IMR-90 (cell line): ENCODE measurements around the gene ADAP1. TPM values are rescaled to one million over a fixed set of nuclear protein-coding genes. Genes with fewer than 3 reads are reported as not detected.

Experiments used
- ATAC-seq: fragments of 200-7000 bp; cut with Tn5 transposase; 2 replicates; pipeline ENCODE4 v1.9.1; 2020; ENCODE audit warnings: low read depth, mild to moderate bottlenecking, moderate library complexity
- BruUV-seq: library from RNA; stranded (reverse); fragments of 400-500 nt; replicated peaks from 2 replicates; lab custom pipeline; 2021; lab: Mats Ljungman, UMichigan
- CTCF ChIA-PET: fragments of 300-600 bp; formaldehyde crosslinking; extraction: SDS; loops from one replicate; lab custom pipeline; 2021; ENCODE audit warnings: antibody characterized with exemption; lab: Yijun Ruan, JAX
- POLR2A ChIA-PET: fragments of 300-600 bp; sonication (Branson Sonifier 250); formaldehyde crosslinking; loops from one replicate; lab custom pipeline; 2022; ENCODE audit warnings: antibody characterized with exemption; ENCODE audit not compliant: unreplicated experiment; lab: Charles Lee
- DNase-seq: peaks from one replicate; pipeline ENCODE4 v3.0.0; 2013
- H2AFZ ChIP-seq: replicated peaks from 2 replicates; pipeline ENCODE3; 2013; ENCODE audit warnings: low read length, mild to moderate bottlenecking; ENCODE audit not compliant: poor library complexity
- H2AK5ac ChIP-seq: 2 replicates; pipeline ENCODE4 v1.6.1; 2013; ENCODE audit warnings: low read depth, low read length, inconsistent platforms
- H2AK9ac ChIP-seq: replicated peaks from 2 replicates; pipeline ENCODE3; 2013; ENCODE audit warnings: mild to moderate bottlenecking, low read depth, low read length, moderate library complexity; ENCODE audit not compliant: poor library complexity
- H2BK120ac ChIP-seq: 2 replicates; pipeline ENCODE4 v1.6.1; 2013; ENCODE audit warnings: low read depth, low read length, inconsistent platforms
- H2BK15ac ChIP-seq: 3 replicates; pipeline ENCODE4 v1.6.1; 2013; ENCODE audit warnings: low read depth, low read length, inconsistent platforms
- H2BK20ac ChIP-seq: 2 replicates; pipeline ENCODE4 v1.6.1; 2013; ENCODE audit warnings: low read depth, mild to moderate bottlenecking, inconsistent platforms, low read length, moderate library complexity
- H2BK5ac ChIP-seq: 2 replicates; pipeline ENCODE4 v1.6.1; 2013; ENCODE audit warnings: mild to moderate bottlenecking, low read depth, low read length, inconsistent platforms; ENCODE audit not compliant: poor library complexity, severe bottlenecking
- H3K14ac ChIP-seq: replicated peaks from 2 replicates; pipeline ENCODE4 v1.6.1; 2013; ENCODE audit warnings: low read depth, low read length, inconsistent platforms
- H3K18ac ChIP-seq: 2 replicates; pipeline ENCODE4 v1.6.1; 2013; ENCODE audit warnings: low read depth, low read length, control low read depth
- H3K23ac ChIP-seq: 2 replicates; pipeline ENCODE4 v1.6.1; 2013; ENCODE audit warnings: low read depth, low read length, inconsistent platforms
- H3K27ac ChIP-seq: 2 replicates; pipeline ENCODE4 v1.5.1; 2013; ENCODE audit warnings: mild to moderate bottlenecking, control low read depth, low read length; ENCODE audit not compliant: insufficient read depth
- H3K27me3 ChIP-seq: 2 replicates; pipeline ENCODE4 v1.6.1; 2013; ENCODE audit warnings: low read length; ENCODE audit not compliant: control insufficient read depth, insufficient read depth
- H3K36me3 ChIP-seq: 2 replicates; pipeline ENCODE4 v1.6.1; 2013; ENCODE audit warnings: low read length, mixed read lengths; ENCODE audit not compliant: control insufficient read depth, insufficient read depth
- H3K4ac ChIP-seq: 2 replicates; pipeline ENCODE4 v1.6.1; 2013; ENCODE audit warnings: low read depth, low read length, inconsistent platforms
- H3K4me1 ChIP-seq: 2 replicates; pipeline ENCODE4 v1.6.1; 2013; ENCODE audit warnings: low read length, mixed read lengths; ENCODE audit not compliant: control insufficient read depth, insufficient read depth
- H3K4me2 ChIP-seq: 2 replicates; pipeline ENCODE4 v1.6.1; 2013; ENCODE audit warnings: low read depth, mild to moderate bottlenecking, control low read depth, low read length, moderate library complexity
- H3K4me3 ChIP-seq: 2 replicates; pipeline ENCODE4 v1.5.1; 2013; ENCODE audit warnings: low read depth, mild to moderate bottlenecking, control low read depth, low read length, moderate library complexity; ENCODE audit not compliant: insufficient read depth
- H3K56ac ChIP-seq: 2 replicates; pipeline ENCODE4 v1.6.1; 2013; ENCODE audit warnings: low read length, inconsistent platforms; ENCODE audit not compliant: insufficient read depth; ENCODE audit errors: extremely low read depth
- H3K79me1 ChIP-seq, 2 experiments: 2 replicates each; pipeline ENCODE4 v1.6.1; 2013; ENCODE audit warnings: low read length in 2 of 2, inconsistent platforms in 1 of 2, low read depth in 1 of 2
- H3K9ac ChIP-seq: 2 replicates; pipeline ENCODE4 v1.6.1; 2013; ENCODE audit warnings: low read depth, low read length, control low read depth
- H3K9me1 ChIP-seq: 2 replicates; pipeline ENCODE4 v1.6.1; 2013; ENCODE audit warnings: low read length, inconsistent platforms; ENCODE audit not compliant: insufficient read depth
- H3K9me3 ChIP-seq: 2 replicates; pipeline ENCODE4 v1.6.1; 2013; ENCODE audit warnings: low read length; ENCODE audit not compliant: control insufficient read depth, insufficient read depth
- H4K20me1 ChIP-seq: 2 replicates; pipeline ENCODE4 v1.6.1; 2013; ENCODE audit warnings: low read length, inconsistent platforms; ENCODE audit not compliant: insufficient read depth
- H4K5ac ChIP-seq: 2 replicates; pipeline ENCODE4 v1.6.1; 2013; ENCODE audit warnings: mild to moderate bottlenecking, low read depth, low read length, control low read depth
- H4K8ac ChIP-seq, 2 experiments: 2 replicates each; pipeline ENCODE4 v1.6.1; 2013; ENCODE audit warnings: low read depth in 2 of 2, low read length in 2 of 2, control low read depth in 1 of 2, inconsistent platforms in 1 of 2
- H4K91ac ChIP-seq: 2 replicates; pipeline ENCODE4 v1.6.1; 2013; ENCODE audit warnings: low read depth, low read length, inconsistent platforms; ENCODE audit not compliant: insufficient read depth
- BHLHE40 ChIP-seq: fragments of 150-350 bp; IDR thresholded peaks from 2 replicates; pipeline ENCODE4 v1.6.1; 2016; ENCODE audit warnings: mild to moderate bottlenecking, low read depth, low read length
- CTCF ChIP-seq: conservative IDR thresholded peaks from 2 replicates; pipeline ENCODE4 v1.5.1; 2012; ENCODE audit warnings: mild to moderate bottlenecking, low read depth, low read length, improper control_type of control experiment
- FOS ChIP-seq: fragments of 150-350 bp; IDR thresholded peaks from 2 replicates; pipeline ENCODE4 v1.6.1; 2016; ENCODE audit warnings: low read depth, low read length
- MAFK ChIP-seq: IDR thresholded peaks from 2 replicates; pipeline ENCODE4 v1.6.1; 2012; ENCODE audit warnings: low read depth, low read length, improper control_type of control experiment
- MAZ ChIP-seq: IDR thresholded peaks from 2 replicates; pipeline ENCODE4 v1.6.1; 2012; ENCODE audit warnings: low read depth, mild to moderate bottlenecking, low read length, improper control_type of control experiment, moderate library complexity, borderline replicate concordance
- RCOR1 ChIP-seq: IDR thresholded peaks from 2 replicates; pipeline ENCODE4 v1.6.1; 2012; ENCODE audit warnings: mild to moderate bottlenecking, low read length, improper control_type of control experiment; ENCODE audit not compliant: insufficient replicate concordance
- SMC3 ChIP-seq: fragments of 150-350 bp; IDR thresholded peaks from 2 replicates; pipeline ENCODE4 v1.6.1; 2016; ENCODE audit warnings: low read depth, mild to moderate bottlenecking, antibody characterized with exemption, low read length, moderate library complexity
- WGBS, 2 experiments: methylation state at CpG; one replicate each; pipeline versions ENCODE4 v1.1.5 to v1.1.7; 2013; ENCODE audit warnings: missing lambda C conversion rate in 2 of 2; ENCODE audit not compliant: insufficient read length in 1 of 2; ENCODE audit errors: extremely low coverage in 2 of 2; 5-methylcytosine and 5-hydroxymethylcytosine counted together
- dilution Hi-C: fragments of 300-500 bp; cut with HindIII; formaldehyde crosslinking; loops from one replicate; pipeline ENCODE4 v1.14.3; 2018; ENCODE audit warnings: low sequenced_read_pairs; ENCODE audit not compliant: unreplicated experiment
- in situ Hi-C: fragments of 300-500 bp; cut with MboI; formaldehyde crosslinking; loops from 3 replicates; pipeline ENCODE4 v1.14.3; 2019; ENCODE audit warnings: low sequenced_read_pairs, inconsistent platforms, mixed read lengths
- intact Hi-C: fragments of 100-400 bp; cut with micrococcal nuclease; formaldehyde crosslinking; loops from 2 replicates; pipeline ENCODE4 v1.10.0; 2022
- polyA plus RNA-seq, 3 experiments: library from polyadenylated mRNA; depleted of rRNA; stranded (reverse); fragments of >200 nt; gene quantifications; 2 replicates each; pipeline ENCODE4 v1.2.3, GENCODE V29; 2012; ENCODE audit warnings: low replicate concordance in 1 of 3
- total RNA-seq: library from RNA; depleted of rRNA; stranded (reverse); fragments of >200 nt; gene quantifications from 2 replicates; pipeline ENCODE4 v1.2.3, GENCODE V29; 2012
- TF ChIP-seq, protein P1 (sequence below): fragments of 150-350 bp; IDR thresholded peaks from 2 replicates; pipeline ENCODE4 v1.6.1; 2016; ENCODE audit warnings: low read depth, mild to moderate bottlenecking, low read length, moderate library complexity, borderline replicate concordance

The ADAP1 gene
- total and polyA plus RNA-seq, 2 of the 4 experiments (the other 2 are of a cell fraction) = 1.4 to 2.0 TPM

- Histone ChIP-seq H3K36me3 (no peaks in the 10 kb centered on the region), H3K27me3 (peaks cover 6% of the 10 kb centered on the region), H2BK20ac (no peak overlapping the region), H3K56ac (no peak overlapping the region), H3K9ac (no peak overlapping the region), H4K5ac (no peak overlapping the region), H3K4ac (no peak overlapping the region), H4K8ac (no peak overlapping the region), H2AFZ (no peak overlapping the region), H3K4me2 (no peak overlapping the region), H3K9me3 (no peaks in the 10 kb centered on the region), H3K79me1 (no peaks in the 10 kb centered on the region), H3K4me1 (no peaks in the 10 kb centered on the region), H4K91ac (no peak overlapping the region), H2AK9ac (no peak overlapping the region), H2BK5ac (no peak overlapping the region), H3K14ac (no peak overlapping the region), H3K27ac (no peak overlapping the region), H4K20me1 (no peaks in the 10 kb centered on the region), H3K9me1 (no peaks in the 10 kb centered on the region), H2BK120ac (no peak overlapping the region), H3K4me3 (no peak overlapping the region), H2BK15ac (no peak overlapping the region), H3K23ac (no peak overlapping the region), H3K18ac (no peak overlapping the region), H2AK5ac (no peak overlapping the region)
- ATAC-seq (no peak), DNase-seq (no peak)
- BruUV-seq = no TSS peak
- CTCF ChIA-PET = no interaction called here
- TF ChIP-seq SMC3 = no peak
- TF ChIP-seq CTCF = no peak
- TF ChIP-seq FOS = no peak
- no peak for TF ChIP-seq MAFK
- no peak for TF ChIP-seq RCOR1
- TF ChIP-seq, protein P1, sequence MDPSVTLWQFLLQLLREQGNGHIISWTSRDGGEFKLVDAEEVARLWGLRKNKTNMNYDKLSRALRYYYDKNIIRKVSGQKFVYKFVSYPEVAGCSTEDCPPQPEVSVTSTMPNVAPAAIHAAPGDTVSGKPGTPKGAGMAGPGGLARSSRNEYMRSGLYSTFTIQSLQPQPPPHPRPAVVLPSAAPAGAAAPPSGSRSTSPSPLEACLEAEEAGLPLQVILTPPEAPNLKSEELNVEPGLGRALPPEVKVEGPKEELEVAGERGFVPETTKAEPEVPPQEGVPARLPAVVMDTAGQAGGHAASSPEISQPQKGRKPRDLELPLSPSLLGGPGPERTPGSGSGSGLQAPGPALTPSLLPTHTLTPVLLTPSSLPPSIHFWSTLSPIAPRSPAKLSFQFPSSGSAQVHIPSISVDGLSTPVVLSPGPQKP = no peak
- TF ChIP-seq BHLHE40 = no peak
- TF ChIP-seq MAZ = no peak
- intact Hi-C loops = no loop called here
- dilution Hi-C loops = no loop called here
- in situ Hi-C loops = no loop called here
- no CpG with 5 or more reads among the region's 2 CpGs for WGBS, 2 experiments
- POLR2A ChIA-PET = no interaction called here
These were observed 13.7 kb downstream of the ADAP1 start for GRCh38 chr7:940599-941408.
